Measurements from ENCODE around the gene MAMDC4. TPM values are rescaled to one million over a fixed set of nuclear protein-coding genes. Genes with fewer than 3 reads are reported as not detected.

MAMDC4 gene
- total and polyA plus RNA-seq, 7 donors, result 0.71 to 25.3 (median 2.4) TPM

DNA sequence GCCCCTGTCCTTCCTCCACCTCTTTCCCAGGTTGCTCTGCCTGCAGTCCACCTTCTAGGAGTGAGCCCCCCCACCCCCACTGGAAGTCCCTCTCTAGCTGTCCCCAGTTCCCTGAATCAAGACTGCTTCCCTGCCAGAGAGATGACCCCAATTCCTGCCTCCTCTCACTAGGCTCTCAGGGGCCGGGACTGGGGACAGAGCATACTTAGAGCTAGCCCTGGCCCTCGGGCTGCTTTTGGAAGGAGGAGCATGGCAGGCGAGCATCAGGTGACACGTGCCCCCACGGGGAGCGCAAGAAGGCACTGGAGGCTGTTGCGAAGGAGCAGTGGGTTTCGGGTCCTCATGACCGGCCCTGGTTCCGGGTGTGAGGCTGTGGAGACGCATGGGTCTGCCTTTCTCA lies 43.9 kb downstream of the MAMDC4 start:
- no peak for TF ChIP-seq POLR2A (IDR thresholded peaks at IDR 0.05)
- TF ChIP-seq CTCF (IDR thresholded peaks at IDR 0.05), result no peak
- H3K9me3 ChIP-seq, result no peaks in the 10 kb centered on the region
- H3K4me1 ChIP-seq, result peaks cover 0 to 3% (median 0%) of the 10 kb centered on the region in 4 donors
- no peak for DNase-seq
- H3K4me3 ChIP-seq, result no peak overlapping the region
- 84 to 86% methylated on average over 11 of the region's 11 CpGs for WGBS, 2 donors
- H3K27ac ChIP-seq, result no peak overlapping the region
- intact Hi-C loops (cut with DNase I), result no loop called here
- H3K36me3 ChIP-seq, result peaks cover 9 to 28% (median 15%) of the 10 kb centered on the region in 4 donors
- no peaks in the 10 kb centered on the region for H3K27me3 ChIP-seq

- Histone ChIP-seq H3K27ac (no peak overlapping the region), H3K9me3 (no peaks in the 10 kb centered on the region), H3K4me1 (peaks cover 0 to 25% (median 22%) of the 10 kb centered on the region in 4 donors), H3K27me3 (no peaks in the 10 kb centered on the region), H3K36me3 (peaks cover 9 to 23% (median 15%) of the 10 kb centered on the region in 4 donors), H3K4me3 (no peak overlapping the region)
- intact Hi-C loops (cut with DNase I), result no loop called here
- no peak for TF ChIP-seq EP300 (IDR thresholded peaks at IDR 0.05)
- no peak for TF ChIP-seq POLR2AphosphoS5 (IDR thresholded peaks at IDR 0.05)
- no peak for TF ChIP-seq CTCF (IDR thresholded peaks at IDR 0.05)
- no peak for TF ChIP-seq POLR2A (IDR thresholded peaks at IDR 0.05)
- 88 to 93% methylated on average over 21 of the region's 21 CpGs for WGBS, 2 donors
- no peak for DNase-seq
Observed at GRCh38 chr9:136898483-136899100, 46.4 kb downstream of the MAMDC4 start.

DNA sequence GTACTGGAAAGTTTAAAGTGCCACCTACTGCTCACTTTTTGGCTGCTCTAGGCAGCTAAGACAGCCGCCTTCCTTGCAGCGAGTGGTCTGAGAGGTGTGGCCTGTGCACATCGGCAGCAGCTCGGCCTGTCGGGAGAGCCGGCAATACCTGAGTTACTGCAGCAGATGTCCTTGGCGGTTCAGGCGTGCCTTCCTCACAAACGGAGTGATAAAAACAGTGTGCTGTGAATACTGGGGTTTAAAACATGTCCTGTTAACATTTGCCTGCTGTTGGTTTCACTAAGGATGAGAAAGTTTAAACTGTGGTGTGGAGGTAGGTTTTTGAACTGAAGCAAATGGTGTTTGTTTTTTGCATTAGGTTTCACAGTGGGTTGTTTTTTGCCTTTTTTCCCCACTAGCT lies 47.0 kb downstream of the MAMDC4 start:
- Histone ChIP-seq H3K27ac (no peak overlapping the region), H3K4me1 (peaks cover 0 to 25% (median 22%) of the 10 kb centered on the region in 4 donors), H3K27me3 (no peaks in the 10 kb centered on the region), H3K9me3 (no peaks in the 10 kb centered on the region), H3K4me3 (no peak overlapping the region), H3K36me3 (peaks cover 9 to 23% (median 15%) of the 10 kb centered on the region in 4 donors)
- 15 to 61% methylated on average over 9 of the region's 9 CpGs for WGBS, 2 donors
- DNase-seq, result no peak
- TF ChIP-seq CTCF (IDR thresholded peaks at IDR 0.05) (no peak), EP300 (IDR thresholded peaks at IDR 0.05) (no peak), POLR2AphosphoS5 (IDR thresholded peaks at IDR 0.05) (no peak), POLR2A (IDR thresholded peaks at IDR 0.05) (no peak)
- intact Hi-C loops (cut with DNase I), result no loop called here

DNA sequence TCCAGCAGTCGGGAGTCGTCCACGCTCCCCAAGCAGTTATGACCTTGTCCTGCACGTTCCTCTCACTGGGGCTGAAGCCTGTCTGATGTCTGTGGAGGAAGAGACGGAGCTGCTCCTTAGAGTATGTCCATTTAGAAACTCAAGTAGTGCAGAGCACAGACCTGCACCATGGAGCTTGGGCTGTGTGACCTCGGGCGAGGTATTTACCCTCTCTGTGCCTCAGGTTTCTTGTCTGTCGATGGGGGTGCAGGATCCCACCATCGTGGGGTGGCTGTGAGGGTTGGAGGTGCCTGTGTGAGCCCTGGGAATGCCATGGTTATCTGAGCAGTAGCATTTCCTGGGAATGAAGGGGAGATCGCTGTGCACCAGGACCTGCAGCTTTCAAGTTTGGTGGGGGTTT lies 48.4 kb downstream of the MAMDC4 start:
- Histone ChIP-seq H3K27ac (peak overlapping the region in 2 of 4 donors; percentile 76 to 85), H3K4me3 (no peak overlapping the region), H3K9me3 (no peaks in the 10 kb centered on the region), H3K27me3 (no peaks in the 10 kb centered on the region), H3K4me1 (peaks cover 0 to 25% (median 22%) of the 10 kb centered on the region in 4 donors), H3K36me3 (peaks cover 9 to 23% (median 15%) of the 10 kb centered on the region in 4 donors)
- intact Hi-C loops (cut with DNase I), result no loop called here
- DNase-seq, result no peak
- no peak for TF ChIP-seq POLR2A (IDR thresholded peaks at IDR 0.05)
- 83 to 93% methylated on average over 10 of the region's 10 CpGs for WGBS, 2 donors

DNA sequence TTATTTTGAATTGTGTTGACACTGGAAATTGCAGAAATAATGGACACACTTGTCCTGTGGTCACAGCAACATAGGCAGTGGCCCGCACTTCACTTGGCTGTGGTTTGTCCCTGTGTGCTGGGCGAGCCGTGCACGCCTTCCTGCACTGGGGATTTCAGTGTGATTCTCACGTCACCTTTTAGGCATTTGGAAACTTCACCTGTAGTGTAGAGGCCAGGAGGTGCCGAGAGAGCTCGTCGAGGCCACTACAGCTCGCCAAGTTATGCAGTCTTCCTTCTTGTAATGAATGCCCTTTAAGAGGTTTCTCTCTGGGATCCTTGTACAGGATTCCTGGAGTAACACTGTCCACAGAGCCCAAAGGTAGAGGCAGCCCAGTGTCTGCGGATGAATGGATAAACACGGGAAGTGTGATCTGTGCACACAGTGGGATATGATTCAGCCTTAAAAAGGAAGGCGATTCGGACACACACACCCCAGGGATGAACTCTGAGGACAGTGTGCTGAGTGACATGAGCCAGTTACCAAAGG lies 48.9 kb downstream of the MAMDC4 start:
- intact Hi-C loops (cut with DNase I), result no loop called here

More for the DNA sequence above, 48.9 kb downstream of the MAMDC4 start:
- Histone ChIP-seq H3K27me3 (no peaks in the 10 kb centered on the region), H3K9me3 (no peaks in the 10 kb centered on the region), H3K27ac (peak overlapping the region; percentile 71 to 85 (median 74)), H3K36me3 (peaks cover 9 to 23% (median 15%) of the 10 kb centered on the region in 4 donors), H3K4me3 (no peak overlapping the region), H3K4me1 (peaks cover 0 to 25% (median 22%) of the 10 kb centered on the region in 4 donors)
- WGBS, 2 donors, result 44 to 71% methylated on average over 13 of the region's 13 CpGs
- TF ChIP-seq POLR2A (IDR thresholded peaks at IDR 0.05), result no peak
- TF ChIP-seq CTCF (IDR thresholded peaks at IDR 0.05), result no peak
- TF ChIP-seq POLR2AphosphoS5 (IDR thresholded peaks at IDR 0.05), result no peak
- no peak for DNase-seq

All from sigmoid colon (tissue), 7 donors.